ENCODE measurements around the gene UIMC1.

UIMC1 gene

GRCh38 chr5:176948458-176948857 lies 58.1 kb downstream of the UIMC1 start:
- no peak for DNase-seq

GRCh38 chr5:176947847-176948246 lies 58.7 kb downstream of the UIMC1 start:
- no peak for DNase-seq

- DNase-seq = no peak
Measured at GRCh38 chr5:176944268-176944667, 62.3 kb downstream of the UIMC1 start.

- no peak for DNase-seq
Measured at GRCh38 chr5:176943816-176944215, 62.8 kb downstream of the UIMC1 start.

- no peak for DNase-seq
Measured at GRCh38 chr5:176941951-176942350, 64.6 kb downstream of the UIMC1 start.

GRCh38 chr5:176938472-176938871 lies 68.1 kb downstream of the UIMC1 start:
- no peak for DNase-seq

GRCh38 chr5:176935017-176935416 lies 71.6 kb downstream of the UIMC1 start:
- no peak for DNase-seq

GRCh38 chr5:176934309-176934930 lies 72.2 kb downstream of the UIMC1 start:
- DNase-seq = no peak

GRCh38 chr5:176929654-176930053 lies 76.9 kb downstream of the UIMC1 start:
- DNase-seq = no peak

GRCh38 chr5:176927562-176927961 lies 79.0 kb downstream of the UIMC1 start:
- DNase-seq = no peak

- no peak for DNase-seq
Measured at GRCh38 chr5:176922817-176923216, 83.8 kb downstream of the UIMC1 start.

GRCh38 chr5:176921714-176922113 lies 84.9 kb downstream of the UIMC1 start:
- no peak for DNase-seq

GRCh38 chr5:176918613-176919012 lies 88.0 kb downstream of the UIMC1 start:
- no peak for DNase-seq

- DNase-seq = no peak
Measured at GRCh38 chr5:176916337-176916736, 90.2 kb downstream of the UIMC1 start.

- DNase-seq = no peak
Measured at GRCh38 chr5:176915906-176916305, 90.7 kb downstream of the UIMC1 start.

GRCh38 chr5:176912115-176912514 lies 94.5 kb downstream of the UIMC1 start:
- no peak for DNase-seq

- no peak for DNase-seq
Measured at GRCh38 chr5:176908675-176909368, 97.8 kb downstream of the UIMC1 start.

- DNase-seq = no peak
Measured at GRCh38 chr5:176906796-176907195, 99.8 kb downstream of the UIMC1 start.

GRCh38 chr5:176906126-176906525 lies 100.5 kb downstream of the UIMC1 start:
- DNase-seq = no peak

- DNase-seq = no peak
Measured at GRCh38 chr5:176904276-176904675, 102.3 kb downstream of the UIMC1 start.

- no peak for DNase-seq
Measured at GRCh38 chr5:176902911-176903664, 103.5 kb downstream of the UIMC1 start.

GRCh38 chr5:176902102-176902814 lies 104.3 kb downstream of the UIMC1 start:
- DNase-seq = no peak

Measured in EL (cell line).